ENCODE results near the gene KANTR.

DNA sequence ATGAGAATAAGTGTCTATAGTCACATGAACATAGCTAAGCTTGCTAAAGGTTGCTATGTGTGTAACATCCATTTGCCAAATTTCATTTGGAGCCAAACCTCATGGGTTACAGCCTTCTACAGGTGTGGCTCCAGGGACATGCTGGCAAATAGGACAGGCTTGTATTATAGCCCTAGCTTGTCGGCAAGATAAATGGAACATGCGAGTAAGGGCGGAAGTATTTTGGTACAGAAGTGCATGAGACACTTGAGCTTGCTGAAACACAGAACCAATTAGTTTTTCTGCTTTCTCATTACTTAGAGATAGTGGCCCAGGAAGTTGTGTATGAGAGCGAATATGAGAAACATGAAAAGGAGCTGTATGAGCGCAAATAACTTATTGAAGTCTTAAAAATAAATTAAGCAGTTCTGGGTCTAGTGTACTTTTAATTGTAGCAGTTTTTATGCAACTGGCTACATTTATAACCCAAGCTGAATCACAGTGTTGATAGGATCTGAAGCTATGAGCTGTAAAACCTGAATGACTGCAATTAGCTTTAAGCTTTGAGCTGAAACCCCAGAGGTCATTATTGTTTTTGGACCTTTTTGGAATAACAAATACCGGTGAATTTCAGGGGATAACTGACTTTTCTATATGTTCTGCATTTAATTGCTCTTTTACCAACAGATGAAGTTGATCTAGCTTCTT lies 66.5 kb downstream of the KANTR start:
- TF ChIP-seq POLR2AphosphoS5 (IDR thresholded peaks at IDR 0.05; ENCODE audit: low read depth, low read length) = no peak
- no peak for TF ChIP-seq POLR2A (IDR thresholded peaks at IDR 0.05; ENCODE audit: low read depth, low read length)
- TF ChIP-seq TAF1 (IDR thresholded peaks at IDR 0.05; ENCODE audit: low read depth, low read length) = no peak
- TF ChIP-seq POU2F2 (IDR thresholded peaks at IDR 0.05; ENCODE audit: low read depth, low read length) = no peak
- TF ChIP-seq SPI1 (IDR thresholded peaks at IDR 0.05; ENCODE audit: low read depth, low read length) = no peak
